Daoy (cell line): Measurements from ENCODE around the gene BNIP2. TPM values are rescaled to one million over a fixed set of nuclear protein-coding genes. Genes with fewer than 3 reads are reported as not detected.
A peak's percentile ranks its signal among the peaks of the same experiment; 100 is the strongest.

ENCODE experiments used
- DNase-seq: peaks from one replicate; pipeline ENCODE4 v3.0.0-alpha.2; 2015; ENCODE audit warnings: low read depth
- total RNA-seq: library from RNA; depleted of rRNA; stranded (reverse); fragments of >200 nt; shearing (Covaris generic); gene quantifications from 2 replicates; pipeline ENCODE4 v1.2.3, GENCODE V29; 2014; rRNA removed

BNIP2 gene
- total RNA-seq, 1 experiment from 2014 or later = 159 TPM

- no peak for DNase-seq
Observed at GRCh38 chr15:59636184-59636583, 52.9 kb downstream of the BNIP2 start.

- DNase-seq = peak; percentile 6
Observed at GRCh38 chr15:59632714-59633113, 56.4 kb downstream of the BNIP2 start.

GRCh38 chr15:59622289-59622688, 66.8 kb downstream of the BNIP2 start:
- peak; percentile 77 for DNase-seq

- no peak for DNase-seq
Observed at GRCh38 chr15:59618406-59618805, 70.7 kb downstream of the BNIP2 start.

- no peak for DNase-seq
Observed at GRCh38 chr15:59616379-59616778, 72.7 kb downstream of the BNIP2 start.

- no peak for DNase-seq
Observed at GRCh38 chr15:59615661-59616060, 73.5 kb downstream of the BNIP2 start.

- DNase-seq = no peak
Observed at GRCh38 chr15:59614153-59614552, 75.0 kb downstream of the BNIP2 start.

- DNase-seq = peak; percentile 6
Observed at GRCh38 chr15:59611276-59612260, 77.6 kb downstream of the BNIP2 start, which contains the start of gene GCNT3. Gene GCNT3, plus strand, starts transcription at chr15:59611783. Its CDS starts 6,456 bp downstream, at chr15:59618239.

- DNase-seq = peak; percentile 5
Observed at GRCh38 chr15:59609730-59610712, 79.1 kb downstream of the BNIP2 start.

Other genes with a start within 250 kb of the BNIP2 start
- not detected in 2 replicates for gene GCNT3, start 77.5 kb downstream of the BNIP2 start, total RNA-seq
- 76.7 and 132 TPM in 2 replicates for gene GTF2A2, start 31.8 kb downstream of the BNIP2 start, total RNA-seq